ENCODE data around the gene LPCAT2.
A peak's percentile ranks its signal among the peaks of the same experiment; 100 is the strongest.

LPCAT2 gene

GRCh38 chr16:55491691-55492090, 17.2 kb upstream of the LPCAT2 start:
- no peak for TF ChIP-seq CTCF (IDR thresholded peaks at IDR 0.05; ENCODE audit: low read depth, low read length)
- H3K36me3 ChIP-seq: no peaks in the 10 kb centered on the region; the same call in 1 of the 2 replicates

GRCh38 chr16:55492756-55493380, 16.0 kb upstream of the LPCAT2 start:
- Histone ChIP-seq H3K27ac (no peak overlapping the region), H3K4me3 (ENCODE audit: low read depth, low read length) (no peak overlapping the region), H3K36me3 (no peaks in the 10 kb centered on the region; the same call in 1 of the 2 replicates), H3K9me3 (ENCODE audit: severe bottlenecking) (no peaks in the 10 kb centered on the region), H3K27me3 (ENCODE audit: insufficient read depth, low read depth, severe bottlenecking) (no peaks in the 10 kb centered on the region)
- no peak for TF ChIP-seq CTCF (IDR thresholded peaks at IDR 0.05; ENCODE audit: low read depth, low read length)
- DNase-seq: no peak

More at GRCh38 chr16:55491691-55492090, 17.2 kb upstream of the LPCAT2 start:
- no peaks in the 10 kb centered on the region for H3K9me3 ChIP-seq (ENCODE audit: severe bottlenecking)
- H3K4me3 ChIP-seq (ENCODE audit: low read depth, low read length): no peak overlapping the region
- H3K27ac ChIP-seq: no peak overlapping the region
- no peak for DNase-seq
- H3K27me3 ChIP-seq (ENCODE audit: insufficient read depth, low read depth, severe bottlenecking): no peaks in the 10 kb centered on the region

DNA sequence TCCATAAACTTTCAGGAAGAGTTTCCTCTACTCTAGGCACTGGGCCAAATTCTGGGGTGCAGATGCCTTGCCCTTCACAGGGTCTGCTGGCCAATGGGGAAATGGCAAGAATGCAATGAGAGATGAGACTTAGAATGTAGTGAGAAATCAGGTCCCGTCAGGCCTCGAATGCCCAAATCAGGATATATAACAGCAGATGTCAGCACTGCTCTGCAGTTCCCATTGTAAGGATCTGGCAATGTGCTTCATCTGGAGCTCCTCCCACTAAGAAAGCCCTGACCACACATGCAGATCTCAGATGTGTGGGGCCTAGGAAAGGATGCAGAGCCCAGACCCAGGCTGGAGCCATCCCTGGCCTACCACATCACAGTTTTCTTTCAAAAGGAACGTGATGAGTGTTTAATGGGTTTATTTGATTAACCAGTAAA, 13.9 kb upstream of the LPCAT2 start:
- TF ChIP-seq CTCF (IDR thresholded peaks at IDR 0.05; ENCODE audit: low read depth, low read length): peak; percentile 48; the same call in 1 of the 2 replicates
- H3K36me3 ChIP-seq: no peaks in the 10 kb centered on the region

GRCh38 chr16:55495616-55496289, 13.1 kb upstream of the LPCAT2 start:
- DNase-seq: no peak

More for the DNA sequence above, 13.9 kb upstream of the LPCAT2 start:
- H3K9me3 ChIP-seq (ENCODE audit: severe bottlenecking): no peaks in the 10 kb centered on the region
- no peak overlapping the region for H3K27ac ChIP-seq
- no peak overlapping the region for H3K4me3 ChIP-seq (ENCODE audit: low read depth, low read length)
- no peaks in the 10 kb centered on the region for H3K27me3 ChIP-seq (ENCODE audit: insufficient read depth, low read depth, severe bottlenecking)
- peak; percentile 54 for DNase-seq

DNA sequence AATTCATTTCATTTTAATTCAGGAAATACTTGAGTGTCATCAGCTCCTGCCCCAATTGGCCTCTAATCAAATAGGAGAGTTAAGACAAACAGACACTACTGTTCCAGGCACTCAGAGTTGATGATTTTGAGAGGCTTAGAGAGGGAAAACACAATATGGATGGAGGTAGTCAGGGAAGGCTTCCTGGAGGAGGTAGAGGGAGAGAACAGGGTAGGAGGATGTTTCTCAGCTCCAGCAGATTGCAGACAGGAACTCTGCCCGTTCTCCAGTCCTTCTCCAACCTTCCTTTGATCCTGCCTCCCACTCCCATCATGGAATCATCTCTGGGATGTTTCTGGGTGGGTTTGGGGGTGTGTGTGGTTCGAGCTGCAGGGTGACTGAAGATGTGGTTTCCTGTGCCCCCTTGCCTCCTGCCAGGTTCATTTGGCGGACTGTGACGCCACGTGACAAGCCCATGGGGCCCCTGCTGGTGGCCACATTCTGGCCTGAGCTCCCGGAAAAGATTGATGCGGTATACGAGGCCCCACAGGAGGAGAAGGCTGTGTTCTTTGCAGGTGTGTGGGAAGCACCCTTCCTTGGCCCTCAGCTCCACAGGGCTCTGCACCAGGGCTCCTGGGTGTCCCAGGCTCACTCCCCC, 12.2 kb upstream of the LPCAT2 start:
- H3K27me3 ChIP-seq (ENCODE audit: insufficient read depth, low read depth, severe bottlenecking): no peaks in the 10 kb centered on the region
- TF ChIP-seq CTCF (IDR thresholded peaks at IDR 0.05; ENCODE audit: low read depth, low read length): no peak
- H3K4me3 ChIP-seq (ENCODE audit: low read depth, low read length): no peak overlapping the region
- H3K9me3 ChIP-seq (ENCODE audit: severe bottlenecking): no peaks in the 10 kb centered on the region
- DNase-seq: no peak
- no peak overlapping the region for H3K27ac ChIP-seq
- no peaks in the 10 kb centered on the region for H3K36me3 ChIP-seq

More at GRCh38 chr16:55495616-55496289, 13.1 kb upstream of the LPCAT2 start:
- no peak for TF ChIP-seq CTCF (IDR thresholded peaks at IDR 0.05; ENCODE audit: low read depth, low read length)
- Histone ChIP-seq H3K9me3 (ENCODE audit: severe bottlenecking) (no peaks in the 10 kb centered on the region), H3K36me3 (no peaks in the 10 kb centered on the region), H3K27me3 (ENCODE audit: insufficient read depth, low read depth, severe bottlenecking) (no peaks in the 10 kb centered on the region), H3K4me3 (ENCODE audit: low read depth, low read length) (no peak overlapping the region), H3K27ac (no peak overlapping the region)

All from WERI-Rb-1 (cell line).